Right lobe of liver (tissue), 4 donors: ENCODE measurements around the gene TPPP3.

ENCODE experiments used
- CTCF ChIP-seq, 4 donors: fragments of 200-600 bp in 3 of 4; fragments of 450-650 bp in 1 of 4; IDR thresholded peaks; one replicate each; pipeline versions ENCODE4 v1.5.1 to v1.8.0; 2016 to 2022; ENCODE audit warnings: antibody characterized with exemption in 4 of 4, mild to moderate bottlenecking in 2 of 4
- POLR2A ChIP-seq: fragments of 450-650 bp; IDR thresholded peaks from one replicate; pipeline ENCODE4 v1.6.1; 2017; ENCODE audit warnings: antibody characterized with exemption, mild to moderate bottlenecking
- donor health status: DM: no; HTN: no; CAD: no.
- donor health status: DM: no; HTN: no; CAD: no.
- donor health status: DM: no; HTN: yes; CAD: no.

GRCh38 chr16:67412294-67412693 is 19.0 kb upstream of the TPPP3 start:
- no peak for TF ChIP-seq CTCF (IDR thresholded peaks at IDR 0.05)
- no peak for TF ChIP-seq POLR2A
